ENCODE measurements around the gene DERL2.

DERL2 gene

DNA sequence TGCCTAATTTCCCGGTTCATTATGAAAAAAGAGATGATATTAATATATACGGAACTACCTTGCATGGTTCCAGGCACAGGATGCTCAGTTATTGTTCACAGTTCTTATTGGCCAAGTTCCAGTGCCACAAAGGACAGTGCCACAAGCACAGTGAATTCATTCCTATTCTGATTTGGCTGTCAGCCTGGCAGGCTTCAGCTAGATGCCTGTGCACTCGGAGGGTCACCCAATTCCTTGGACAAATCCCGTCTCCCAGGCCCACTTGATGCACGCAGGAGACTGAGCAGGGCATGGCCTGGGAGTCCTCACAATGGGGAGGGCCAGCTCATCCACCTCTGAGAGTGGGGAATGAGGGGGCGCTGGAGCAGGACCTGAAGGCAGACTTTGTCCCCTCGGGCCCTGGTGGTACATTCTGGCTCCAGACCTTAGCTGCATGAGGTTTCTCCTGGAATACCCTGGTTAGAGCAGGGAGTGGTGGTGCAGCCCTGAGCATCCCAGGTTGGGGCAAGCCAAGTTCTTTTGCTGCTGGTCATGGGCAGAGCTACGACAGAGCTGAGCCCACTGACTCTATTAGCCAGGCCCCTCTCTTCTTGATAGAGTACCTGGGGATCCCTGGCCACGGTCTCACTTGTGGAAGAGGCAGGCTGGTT is 41.7 kb upstream of the DERL2 start:
- no peak overlapping the region for H3K27ac ChIP-seq
- no peak for TF ChIP-seq ZFX (IDR thresholded peaks at IDR 0.05)
- TF ChIP-seq, protein P1, sequence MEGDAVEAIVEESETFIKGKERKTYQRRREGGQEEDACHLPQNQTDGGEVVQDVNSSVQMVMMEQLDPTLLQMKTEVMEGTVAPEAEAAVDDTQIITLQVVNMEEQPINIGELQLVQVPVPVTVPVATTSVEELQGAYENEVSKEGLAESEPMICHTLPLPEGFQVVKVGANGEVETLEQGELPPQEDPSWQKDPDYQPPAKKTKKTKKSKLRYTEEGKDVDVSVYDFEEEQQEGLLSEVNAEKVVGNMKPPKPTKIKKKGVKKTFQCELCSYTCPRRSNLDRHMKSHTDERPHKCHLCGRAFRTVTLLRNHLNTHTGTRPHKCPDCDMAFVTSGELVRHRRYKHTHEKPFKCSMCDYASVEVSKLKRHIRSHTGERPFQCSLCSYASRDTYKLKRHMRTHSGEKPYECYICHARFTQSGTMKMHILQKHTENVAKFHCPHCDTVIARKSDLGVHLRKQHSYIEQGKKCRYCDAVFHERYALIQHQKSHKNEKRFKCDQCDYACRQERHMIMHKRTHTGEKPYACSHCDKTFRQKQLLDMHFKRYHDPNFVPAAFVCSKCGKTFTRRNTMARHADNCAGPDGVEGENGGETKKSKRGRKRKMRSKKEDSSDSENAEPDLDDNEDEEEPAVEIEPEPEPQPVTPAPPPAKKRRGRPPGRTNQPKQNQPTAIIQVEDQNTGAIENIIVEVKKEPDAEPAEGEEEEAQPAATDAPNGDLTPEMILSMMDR (conservative IDR thresholded peaks at IDR 0.05) = no peak

DNA sequence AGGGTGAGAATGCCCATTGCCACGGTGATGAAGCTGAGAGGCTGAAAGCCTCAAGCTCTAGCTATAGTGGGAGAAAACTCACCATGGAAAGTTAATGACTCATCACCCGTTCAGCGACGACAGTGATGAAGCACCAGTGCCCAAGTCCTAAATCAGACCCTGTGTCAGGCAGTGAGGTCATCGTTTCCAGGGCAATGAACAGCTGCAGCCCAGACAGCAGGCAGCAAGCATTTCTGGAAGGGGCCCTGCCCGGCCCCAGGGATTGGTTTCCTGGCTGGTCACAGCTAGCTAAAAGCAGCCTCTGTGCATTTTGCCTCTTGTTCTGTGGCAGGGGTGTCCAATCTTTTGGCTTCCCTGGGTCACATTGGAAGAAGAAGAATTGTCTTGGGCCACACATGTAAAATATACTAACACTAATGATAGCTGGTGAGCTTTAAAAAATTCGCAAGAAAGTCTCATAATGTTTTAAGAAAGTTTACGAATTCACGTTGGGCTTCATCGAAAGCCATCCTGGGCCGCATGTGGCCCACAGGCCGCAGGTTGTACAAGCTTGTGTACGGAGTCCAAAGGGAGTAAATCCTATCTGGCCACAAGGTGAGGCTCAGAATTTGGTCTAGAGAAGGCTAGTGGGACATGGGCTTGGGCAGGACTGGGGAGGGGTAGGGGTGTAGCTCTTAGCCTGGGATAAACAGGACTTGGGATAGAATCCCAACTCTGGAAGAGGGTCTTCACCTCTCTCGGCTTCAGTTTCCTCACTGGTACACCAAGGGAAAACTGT is 41.0 kb upstream of the DERL2 start:
- H3K27ac ChIP-seq = no peak overlapping the region
- TF ChIP-seq, protein P1 (conservative IDR thresholded peaks at IDR 0.05) = no peak
- TF ChIP-seq ZFX (IDR thresholded peaks at IDR 0.05) = no peak

DNA sequence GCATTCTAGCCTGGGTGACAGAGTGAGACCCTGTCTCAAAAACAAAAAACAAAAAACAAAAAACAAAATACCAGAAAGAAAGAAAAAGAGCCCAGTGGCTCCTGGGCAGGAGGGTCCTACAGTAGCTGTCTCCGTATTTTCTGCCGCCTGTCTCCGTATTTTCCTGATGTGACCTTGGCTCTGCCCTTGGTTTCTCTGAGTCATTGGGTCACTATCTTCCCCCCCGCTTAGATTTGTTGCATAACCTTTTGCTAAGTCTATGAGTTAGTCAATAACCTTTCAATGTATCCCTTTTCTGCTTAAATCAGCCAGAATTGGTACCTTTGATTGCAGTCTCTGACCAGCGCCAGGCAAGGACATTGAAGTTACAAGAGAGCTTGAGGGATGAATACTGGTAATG is 37.3 kb upstream of the DERL2 start:
- H3K27ac ChIP-seq = no peak overlapping the region
- TF ChIP-seq, protein P1 (conservative IDR thresholded peaks at IDR 0.05) = no peak
- no peak for TF ChIP-seq ZFX (IDR thresholded peaks at IDR 0.05)

DNA sequence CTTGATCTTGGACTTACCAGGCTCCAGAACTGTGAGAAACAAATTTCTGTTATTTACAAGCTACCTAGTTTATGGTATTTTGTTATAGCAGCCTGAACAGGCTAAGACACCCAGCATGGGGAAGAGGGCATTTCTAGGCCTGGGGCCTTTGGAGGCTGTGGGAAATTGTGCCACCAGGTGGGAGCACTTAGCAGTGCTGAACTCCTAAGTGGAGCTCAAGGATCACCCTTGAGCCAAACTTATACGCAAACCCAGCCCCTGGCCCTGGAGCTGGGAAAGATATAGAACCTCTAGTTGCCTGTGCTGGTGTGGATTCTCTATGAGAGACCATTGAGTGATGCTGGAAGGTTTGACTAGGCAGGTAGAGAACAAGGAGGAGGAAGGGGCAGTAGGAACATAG is 36.5 kb upstream of the DERL2 start:
- no peak overlapping the region for H3K27ac ChIP-seq
- TF ChIP-seq ZFX (IDR thresholded peaks at IDR 0.05) = no peak
- TF ChIP-seq, protein P1 (conservative IDR thresholded peaks at IDR 0.05) = no peak

DNA sequence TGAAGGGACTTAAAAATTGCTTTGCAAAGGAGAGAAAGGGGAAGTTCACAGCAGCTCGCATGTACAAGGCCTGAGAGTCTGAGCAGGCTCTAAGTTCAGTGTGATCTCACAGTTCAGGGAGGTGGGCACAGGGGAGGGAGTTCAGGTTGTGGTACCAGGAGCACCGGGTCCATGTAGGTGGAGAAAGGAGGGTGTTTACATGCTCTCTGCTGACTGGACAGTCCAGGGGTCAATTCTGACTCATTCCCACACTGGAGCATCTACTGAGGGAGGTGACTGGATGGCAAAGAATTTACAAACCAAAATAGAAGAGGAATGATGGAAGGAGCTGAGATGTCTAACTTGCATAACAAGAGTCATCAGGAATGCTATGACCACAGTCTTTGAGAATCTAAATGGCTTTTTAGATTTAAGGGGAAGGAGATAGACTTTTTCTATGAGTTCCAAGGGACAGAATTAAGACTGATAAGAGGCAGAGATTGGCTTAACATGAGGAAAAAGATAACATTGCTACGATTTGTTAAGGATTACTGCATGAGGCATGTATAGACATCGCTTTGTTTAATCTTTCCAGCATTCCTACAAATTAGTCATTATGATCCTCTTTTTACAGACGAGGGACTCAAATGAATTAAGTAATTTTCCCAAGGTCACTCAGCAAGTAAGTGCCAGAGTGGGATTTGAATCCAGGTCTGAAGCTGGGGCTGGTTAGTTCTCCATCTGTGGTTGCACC is 30.2 kb upstream of the DERL2 start:
- no peak overlapping the region for H3K27ac ChIP-seq

DNA sequence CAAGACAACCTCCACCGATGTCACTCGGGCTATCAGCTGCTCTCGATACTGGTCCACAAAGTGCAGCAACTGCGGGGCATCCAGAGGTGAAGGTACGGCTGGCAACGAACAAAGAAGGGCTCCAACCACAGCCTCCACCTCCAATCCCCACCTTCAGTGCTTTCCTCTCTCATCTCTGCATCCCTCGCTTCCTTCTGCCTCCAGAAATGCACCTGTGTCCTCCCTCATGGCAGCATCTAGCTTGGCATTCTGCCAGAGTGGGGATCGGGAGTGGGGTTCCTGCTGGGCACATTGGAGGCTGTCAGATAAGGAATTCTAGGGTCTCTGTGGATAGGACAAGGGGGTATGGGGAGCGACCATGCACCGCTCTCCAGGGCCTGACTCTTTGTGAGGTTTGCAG is 29.0 kb upstream of the DERL2 start:
- no peak overlapping the region for H3K27ac ChIP-seq
- TF ChIP-seq, protein P1 (conservative IDR thresholded peaks at IDR 0.05) = no peak
- no peak for TF ChIP-seq ZFX (IDR thresholded peaks at IDR 0.05)

More for the DNA sequence above, 30.2 kb upstream of the DERL2 start:
- TF ChIP-seq, protein P1 (conservative IDR thresholded peaks at IDR 0.05) = no peak
- no peak for TF ChIP-seq ZFX (IDR thresholded peaks at IDR 0.05)

DNA sequence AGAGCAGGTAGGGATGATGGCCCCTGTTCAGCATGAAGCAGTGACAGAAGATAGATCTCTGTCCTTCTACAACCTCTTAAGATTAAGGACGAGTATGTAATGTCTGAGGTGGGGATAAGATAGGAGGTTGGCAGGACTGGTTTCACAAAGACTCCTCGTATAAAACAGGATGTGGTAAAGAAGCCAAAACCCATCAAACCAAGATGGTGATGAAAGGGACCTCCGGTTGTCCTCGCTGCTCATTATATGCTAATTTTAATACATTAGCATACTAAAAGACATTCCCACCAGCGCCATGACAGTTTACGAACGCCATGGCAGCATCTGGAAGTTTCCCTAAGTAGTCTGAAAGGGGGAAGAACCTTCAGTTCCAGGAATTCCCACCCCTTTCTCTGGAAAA is 27.6 kb upstream of the DERL2 start:
- H3K27ac ChIP-seq = no peak overlapping the region
- TF ChIP-seq, protein P1 (conservative IDR thresholded peaks at IDR 0.05) = no peak
